Left ventricle myocardium inferior (tissue), 1 donor: ENCODE results near the gene NGF. TPM values are rescaled to one million over a fixed set of nuclear protein-coding genes. Genes with fewer than 3 reads are reported as not detected.

ENCODE experiments used
- DNase-seq: peaks from one replicate; pipeline ENCODE4 v3.0.0-alpha.2; 2020
- H3K27ac ChIP-seq: fragments of 200-600 bp; replicated peaks from 2 replicates; pipeline ENCODE4 v1.8.0; 2021
- H3K27me3 ChIP-seq: fragments of 200-600 bp; 2 replicates; pipeline ENCODE4 v1.8.0; 2021; ENCODE audit warnings: low read depth
- H3K36me3 ChIP-seq: fragments of 200-600 bp; 2 replicates; pipeline ENCODE4 v1.8.0; 2021
- H3K4me1 ChIP-seq: fragments of 200-600 bp; 2 replicates; pipeline ENCODE4 v1.8.0; 2021
- H3K4me3 ChIP-seq: fragments of 200-600 bp; 2 replicates; pipeline ENCODE4 v1.8.0; 2021; ENCODE audit warnings: mild to moderate bottlenecking, moderate library complexity
- H3K9me3 ChIP-seq: fragments of 200-600 bp; replicated peaks from 2 replicates; pipeline ENCODE4 v1.8.0; 2021
- CTCF ChIP-seq: fragments of 200-600 bp; IDR thresholded peaks from 2 replicates; pipeline ENCODE4 v1.8.0; 2021; ENCODE audit warnings: antibody characterized with exemption, mild to moderate bottlenecking, borderline replicate concordance
- intact Hi-C: fragments of 100-400 bp; cut with micrococcal nuclease; formaldehyde crosslinking; loops from one replicate; pipeline ENCODE4 v1.11.0; 2022
- total RNA-seq: library from RNA; stranded (reverse); fragmentation: NEBNext Ultra II Directional; extraction: Animal tissue kit (Norgen Biotek cat#: 25700); gene quantifications from one replicate; pipeline ENCODE4 v1.2.1, GENCODE V29; 2021
- donor health status: DM: no; HTN: yes; CAD: no; lungs with severe emphysema.

Gene NGF
- total RNA-seq, 1 donor from 2014 or later = 5.3 TPM

- intact Hi-C loops = no loop called here
- no peak for DNase-seq
- H3K4me3 ChIP-seq = no peak overlapping the region
- peaks cover 7% of the 10 kb centered on the region for H3K27me3 ChIP-seq
- H3K9me3 ChIP-seq = no peaks in the 10 kb centered on the region
- H3K36me3 ChIP-seq = no peaks in the 10 kb centered on the region
- no peaks in the 10 kb centered on the region for H3K4me1 ChIP-seq
- H3K27ac ChIP-seq = no peak overlapping the region
- TF ChIP-seq CTCF = no peak
These were observed 18.3 kb upstream of the NGF start for GRCh38 chr1:115356356-115356755.

GRCh38 chr1:115355069-115355468 lies 17.0 kb upstream of the NGF start:
- H3K9me3 ChIP-seq = no peaks in the 10 kb centered on the region
- no peak for DNase-seq
- no peaks in the 10 kb centered on the region for H3K4me1 ChIP-seq
- no peaks in the 10 kb centered on the region for H3K36me3 ChIP-seq
- H3K4me3 ChIP-seq = no peak overlapping the region
- peaks cover 7% of the 10 kb centered on the region for H3K27me3 ChIP-seq
- intact Hi-C loops = no loop called here
- no peak for TF ChIP-seq CTCF
- no peak overlapping the region for H3K27ac ChIP-seq

GRCh38 chr1:115351143-115351542 lies 13.1 kb upstream of the NGF start:
- no peak for TF ChIP-seq CTCF
- H3K36me3 ChIP-seq = no peaks in the 10 kb centered on the region
- no peaks in the 10 kb centered on the region for H3K9me3 ChIP-seq
- intact Hi-C loops = no loop called here
- no peak overlapping the region for H3K27ac ChIP-seq
- H3K27me3 ChIP-seq = peaks cover 7% of the 10 kb centered on the region
- DNase-seq = no peak
- no peak overlapping the region for H3K4me3 ChIP-seq
- H3K4me1 ChIP-seq = no peaks in the 10 kb centered on the region

DNA sequence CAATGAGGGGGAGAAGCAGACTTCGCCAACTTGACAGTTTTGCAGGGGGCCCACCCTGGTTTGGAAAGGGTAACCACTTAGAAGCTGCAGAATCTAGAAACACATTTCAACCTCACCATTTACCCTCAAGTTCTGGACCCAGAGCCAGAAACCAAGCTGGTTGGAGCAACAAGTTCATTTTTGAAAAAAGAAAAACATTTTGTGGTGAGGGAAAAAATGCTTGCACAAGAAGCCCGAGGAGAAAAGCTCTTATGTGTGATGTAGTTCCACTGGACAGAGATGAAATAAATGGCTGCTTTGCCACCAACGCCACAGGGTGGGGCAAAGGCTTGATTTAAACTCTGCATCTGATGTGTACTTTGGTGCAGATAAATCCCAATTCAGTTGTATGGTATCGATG lies 10.6 kb upstream of the NGF start:
- no peaks in the 10 kb centered on the region for H3K27me3 ChIP-seq
- no peaks in the 10 kb centered on the region for H3K36me3 ChIP-seq
- H3K9me3 ChIP-seq = no peaks in the 10 kb centered on the region
- no peak for DNase-seq
- H3K27ac ChIP-seq = no peak overlapping the region
- no peak overlapping the region for H3K4me3 ChIP-seq
- intact Hi-C loops = no loop called here
- H3K4me1 ChIP-seq = no peaks in the 10 kb centered on the region
- TF ChIP-seq CTCF = no peak

DNA sequence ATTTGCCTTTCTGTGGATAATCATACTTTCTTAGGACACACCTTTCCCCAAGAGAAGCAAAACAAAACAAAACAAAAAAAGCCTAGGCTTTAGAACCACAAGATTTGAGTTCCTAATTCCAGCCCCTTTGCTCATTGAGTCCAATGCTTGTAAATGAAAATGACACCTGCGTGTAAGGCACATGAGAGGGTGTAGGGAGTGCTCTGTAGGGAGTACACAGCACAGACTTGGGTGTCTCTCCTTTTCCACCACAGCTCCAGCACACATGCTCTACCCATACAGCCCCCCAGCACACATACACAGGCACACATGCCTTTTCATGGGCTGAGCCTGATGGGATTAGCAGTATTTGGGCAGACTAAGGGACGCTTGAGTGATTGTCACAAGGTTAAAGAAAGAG lies 9.2 kb upstream of the NGF start:
- DNase-seq = no peak
- H3K9me3 ChIP-seq = no peaks in the 10 kb centered on the region
- no peak overlapping the region for H3K27ac ChIP-seq
- no peaks in the 10 kb centered on the region for H3K27me3 ChIP-seq
- no peaks in the 10 kb centered on the region for H3K4me1 ChIP-seq
- no peak for TF ChIP-seq CTCF
- intact Hi-C loops = no loop called here
- no peaks in the 10 kb centered on the region for H3K36me3 ChIP-seq
- no peak overlapping the region for H3K4me3 ChIP-seq
